NT2/D1 (cell line): ENCODE data around the gene TENM4.

Experiments
- YY1 ChIP-seq: IDR thresholded peaks from 2 replicates; pipeline ENCODE4 v1.6.1; 2011; ENCODE audit not compliant: insufficient read length, insufficient read depth
- ZNF274 ChIP-seq: IDR thresholded peaks from 2 replicates; pipeline ENCODE4 v1.6.1; 2011; ENCODE audit warnings: mild to moderate bottlenecking, low read depth, low read length

DNA sequence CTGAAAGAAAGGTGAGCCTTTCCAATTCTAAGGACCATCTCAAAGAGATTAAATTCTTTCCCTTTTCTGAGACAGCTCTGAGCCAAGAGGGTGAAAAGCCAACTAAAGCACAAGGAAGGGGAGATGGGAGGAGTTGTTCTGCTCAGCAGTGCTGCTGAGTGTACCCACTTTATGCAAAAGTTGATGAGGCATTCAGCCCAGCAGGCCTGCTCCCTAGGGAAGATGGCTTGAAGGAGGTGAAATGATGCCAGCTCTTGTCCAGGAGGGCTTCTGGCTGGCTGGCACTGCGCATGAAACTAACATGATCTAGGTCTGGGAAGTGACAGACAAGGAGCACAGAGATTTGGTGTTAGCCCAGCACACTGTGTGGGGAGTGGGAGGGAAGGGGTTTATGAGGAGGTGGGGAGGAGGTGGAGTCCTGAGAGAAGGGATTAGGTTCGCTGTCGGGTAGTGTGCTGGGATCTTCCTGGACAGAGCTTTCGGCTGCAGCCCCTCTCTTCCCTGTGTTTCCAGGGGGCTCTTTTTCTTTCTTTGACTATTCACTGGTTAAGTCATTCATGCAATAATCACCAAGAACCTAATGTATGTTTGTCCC is 640.6 kb downstream of the TENM4 start:
- TF ChIP-seq YY1 = no peak
- TF ChIP-seq ZNF274 = no peak
